Endothelial cell of umbilical vein (primary cell): ENCODE results near the gene BUD13. TPM values are rescaled to one million over a fixed set of nuclear protein-coding genes. Genes with fewer than 3 reads are reported as not detected.

ENCODE experiments used
- BruUV-seq: library from RNA; stranded (reverse); fragments of 400-500 nt; replicated peaks from 2 replicates; lab custom pipeline; 2021; lab: Mats Ljungman, UMichigan
- CTCF ChIA-PET: fragments of 300-600, 350-600 bp; sonication (Branson Sonifier 250); formaldehyde crosslinking; loops from one replicate; lab custom pipeline; 2021; ENCODE audit warnings: antibody characterized with exemption, inconsistent platforms; lab: Charles Lee
- POLR2A ChIA-PET: fragments of 300-600, 350-600 bp; sonication (Branson Sonifier 250); formaldehyde crosslinking; loops from one replicate; lab custom pipeline; 2021; ENCODE audit warnings: antibody characterized with exemption, inconsistent platforms; lab: Charles Lee
- DNase-seq: peaks from one replicate; pipeline ENCODE4 v3.0.0-alpha.2; 2011; ENCODE audit warnings: low read depth, low spot score
- FAIRE-seq: peaks from 2 replicates; lab custom pipeline; 2011; peaks lifted over from hg19 to GRCh38; lab: Jason Lieb, UNC
- H2AFZ ChIP-seq: 2 replicates; pipeline ENCODE4 v1.6.0; 2012; ENCODE audit warnings: low read depth, low read length, control low read depth, inconsistent platforms
- H3K27ac ChIP-seq: 2 replicates; pipeline ENCODE4 v1.5.1; 2011; ENCODE audit warnings: low read depth, mild to moderate bottlenecking, control low read depth, low read length, moderate library complexity; ENCODE audit not compliant: insufficient read depth
- H3K27me3 ChIP-seq, 2 experiments: 2 replicates each; pipeline versions ENCODE4 v1.6.0 to v1.6.1; 2011; ENCODE audit warnings: low read length in 2 of 2, mixed read lengths in 1 of 2; ENCODE audit not compliant: control insufficient read depth in 2 of 2, insufficient read depth in 2 of 2
- H3K36me3 ChIP-seq, 2 experiments: 2 replicates in 1 of 2; 3 replicates in 1 of 2; pipeline ENCODE4 v1.5.1; 2011; ENCODE audit warnings: low read length in 2 of 2, mild to moderate bottlenecking in 1 of 2, moderate library complexity in 1 of 2; ENCODE audit not compliant: control insufficient read depth in 2 of 2, insufficient read depth in 2 of 2; ENCODE audit errors: extremely low read depth in 1 of 2
- H3K4me1 ChIP-seq: 3 replicates; pipeline ENCODE4 v1.5.1; 2011; ENCODE audit warnings: mild to moderate bottlenecking, low read length; ENCODE audit not compliant: control insufficient read depth, insufficient read depth; ENCODE audit errors: extremely low read depth
- H3K4me2 ChIP-seq: 2 replicates; pipeline ENCODE4 v1.6.1; 2011; ENCODE audit warnings: low read length, control low read depth, mixed read lengths; ENCODE audit not compliant: insufficient read depth
- H3K4me3 ChIP-seq, 3 experiments: fragments of 200-600 bp in 1 of 3; sonication (generic), shearing (Covaris generic) in 1 of 3; replicated peaks in 1 of 3; 2 replicates each; pipeline ENCODE4 v1.5.1; 2011 to 2016; ENCODE audit warnings: control low read depth in 3 of 3, low read length in 3 of 3, mild to moderate bottlenecking in 2 of 3, inconsistent platforms in 1 of 3, low read depth in 1 of 3, moderate library complexity in 1 of 3; ENCODE audit not compliant: insufficient read depth in 1 of 3
- H3K79me2 ChIP-seq: 2 replicates; pipeline ENCODE4 v1.6.0; 2012; ENCODE audit warnings: low read length, inconsistent platforms; ENCODE audit not compliant: control insufficient read depth, insufficient read depth
- H3K9ac ChIP-seq: replicated peaks from 2 replicates; pipeline ENCODE3; 2011; ENCODE audit warnings: low read length, control low read depth; ENCODE audit not compliant: insufficient read depth; ENCODE audit errors: extremely low read depth
- H3K9me1 ChIP-seq: replicated peaks from 3 replicates; pipeline ENCODE4 v1.6.0; 2011; ENCODE audit warnings: mild to moderate bottlenecking, low read length; ENCODE audit not compliant: control insufficient read depth, insufficient read depth; ENCODE audit errors: extremely low read depth
- H3K9me3 ChIP-seq: replicated peaks from 2 replicates; pipeline ENCODE4 v1.5.1; 2012; ENCODE audit warnings: low read length, inconsistent platforms; ENCODE audit not compliant: control insufficient read depth, insufficient read depth
- H4K20me1 ChIP-seq: replicated peaks from 2 replicates; pipeline ENCODE3; 2011; ENCODE audit warnings: mild to moderate bottlenecking, low read length; ENCODE audit not compliant: control insufficient read depth, insufficient read depth; ENCODE audit errors: extremely low read depth
- EZH2 ChIP-seq: IDR thresholded peaks from 2 replicates; pipeline ENCODE4 v1.6.1; 2012; ENCODE audit warnings: borderline replicate concordance, low read depth, mild to moderate bottlenecking, moderate library complexity, low read length, inconsistent platforms; ENCODE audit not compliant: severe bottlenecking
- FOS ChIP-seq: IDR thresholded peaks from 2 replicates; pipeline ENCODE4 v1.6.1; 2011; ENCODE audit warnings: mild to moderate bottlenecking, low read length, moderate library complexity, borderline replicate concordance; ENCODE audit not compliant: insufficient read depth
- GATA2 ChIP-seq: IDR thresholded peaks from 2 replicates; pipeline ENCODE4 v1.7.0; 2011; ENCODE audit warnings: low read depth, mild to moderate bottlenecking, moderate library complexity, mixed read lengths, low read length; ENCODE audit not compliant: insufficient read length, insufficient read depth
- JUN ChIP-seq: IDR thresholded peaks from 2 replicates; pipeline ENCODE4 v1.6.1; 2011; ENCODE audit warnings: borderline replicate concordance, low read depth; ENCODE audit not compliant: insufficient read length, insufficient read depth
- MYC ChIP-seq: IDR thresholded peaks from one replicate; pipeline ENCODE4 v1.6.1; 2011; ENCODE audit warnings: mild to moderate bottlenecking, low read depth, low read length
- POLR2A ChIP-seq: IDR thresholded peaks from 2 replicates; pipeline ENCODE4 v1.6.1; 2012; ENCODE audit warnings: low read depth, mild to moderate bottlenecking, control low read depth, low read length
- POLR2AphosphoS5 ChIP-seq: IDR thresholded peaks from 2 replicates; pipeline ENCODE4 v1.6.1; 2012; ENCODE audit warnings: low read depth, mild to moderate bottlenecking, control low read depth, low read length, moderate library complexity; ENCODE audit not compliant: insufficient read depth
- dilution Hi-C: fragments of 300-500 bp; cut with MboI; formaldehyde crosslinking; loops from one replicate; pipeline ENCODE4 v1.15.0; 2019; ENCODE audit warnings: low sequenced_read_pairs; ENCODE audit not compliant: extremely low pct_ligation_motif_present
- intact Hi-C: fragments of 100-400 bp; cut with micrococcal nuclease; formaldehyde crosslinking; loops from one replicate; pipeline ENCODE4 v1.10.0; 2022
- polyA plus RNA-seq, 4 experiments: library from polyadenylated mRNA; depleted of rRNA in 3 of 4; stranded (reverse) in 3 of 4; unstranded in 1 of 4; fragments of >200 nt; gene quantifications; 2 replicates each; pipeline versions ENCODE4 v1.2.1 to v1.2.3, GENCODE V29; 2011 to 2012; ENCODE audit warnings: missing spikeins in 1 of 4
- total RNA-seq: library from RNA; stranded (reverse); gene quantifications from 2 replicates; pipeline ENCODE4 v1.2.3, GENCODE V29; 2021
- TF ChIP-seq, protein P1 (sequence below), 2 donors: IDR thresholded peaks; 1 replicate in 1 of 2; 2 replicates in 1 of 2; pipeline ENCODE4 v1.5.1; 2011; ENCODE audit warnings: low read length in 2 of 2, mild to moderate bottlenecking in 2 of 2, moderate library complexity in 2 of 2, control low read depth in 1 of 2, inconsistent platforms in 1 of 2, low read depth in 1 of 2; ENCODE audit not compliant: insufficient read depth in 1 of 2; ENCODE audit errors: extremely low read depth in 1 of 2
- TF ChIP-seq, protein P2 (sequence below): IDR thresholded peaks from 2 replicates; pipeline ENCODE4 v1.6.1; 2011; ENCODE audit not compliant: insufficient read depth, insufficient read length

BUD13 gene
- total and polyA plus RNA-seq, 2 donors (not counting 3 experiments of a cell fraction or from before 2014, with no cell fraction given): 18.8 to 21.8 TPM

GRCh38 chr11:116807601-116808261 is 34.9 kb upstream of the BUD13 start:
- peaks cover 2 to 4% of the 10 kb centered on the region in 2 experiments for H3K27me3 ChIP-seq
- H3K4me3 ChIP-seq: no peak overlapping the region
- intact Hi-C loops: no loop called here
- no peaks in the 10 kb centered on the region for H3K4me1 ChIP-seq
- DNase-seq (no peak), FAIRE-seq (no peak)
- TF ChIP-seq, protein P1, sequence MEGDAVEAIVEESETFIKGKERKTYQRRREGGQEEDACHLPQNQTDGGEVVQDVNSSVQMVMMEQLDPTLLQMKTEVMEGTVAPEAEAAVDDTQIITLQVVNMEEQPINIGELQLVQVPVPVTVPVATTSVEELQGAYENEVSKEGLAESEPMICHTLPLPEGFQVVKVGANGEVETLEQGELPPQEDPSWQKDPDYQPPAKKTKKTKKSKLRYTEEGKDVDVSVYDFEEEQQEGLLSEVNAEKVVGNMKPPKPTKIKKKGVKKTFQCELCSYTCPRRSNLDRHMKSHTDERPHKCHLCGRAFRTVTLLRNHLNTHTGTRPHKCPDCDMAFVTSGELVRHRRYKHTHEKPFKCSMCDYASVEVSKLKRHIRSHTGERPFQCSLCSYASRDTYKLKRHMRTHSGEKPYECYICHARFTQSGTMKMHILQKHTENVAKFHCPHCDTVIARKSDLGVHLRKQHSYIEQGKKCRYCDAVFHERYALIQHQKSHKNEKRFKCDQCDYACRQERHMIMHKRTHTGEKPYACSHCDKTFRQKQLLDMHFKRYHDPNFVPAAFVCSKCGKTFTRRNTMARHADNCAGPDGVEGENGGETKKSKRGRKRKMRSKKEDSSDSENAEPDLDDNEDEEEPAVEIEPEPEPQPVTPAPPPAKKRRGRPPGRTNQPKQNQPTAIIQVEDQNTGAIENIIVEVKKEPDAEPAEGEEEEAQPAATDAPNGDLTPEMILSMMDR (IDR thresholded peaks at IDR 0.05; ENCODE audit: extremely low read depth in 1 of 2, insufficient read depth in 1 of 2, low read depth in 1 of 2, low read length in 2 of 2): no peak
- TF ChIP-seq EZH2: no peak
- TF ChIP-seq POLR2A: no peak
- TF ChIP-seq MYC: no peak
- TF ChIP-seq GATA2: no peak
- TF ChIP-seq FOS: no peak
- TF ChIP-seq JUN: no peak
- TF ChIP-seq, protein P2, sequence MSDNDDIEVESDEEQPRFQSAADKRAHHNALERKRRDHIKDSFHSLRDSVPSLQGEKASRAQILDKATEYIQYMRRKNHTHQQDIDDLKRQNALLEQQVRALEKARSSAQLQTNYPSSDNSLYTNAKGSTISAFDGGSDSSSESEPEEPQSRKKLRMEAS: no peak
- no peak for TF ChIP-seq POLR2AphosphoS5
- BruUV-seq: no TSS peak
- no peaks in the 10 kb centered on the region for H3K9me1 ChIP-seq
- ChIA-PET POLR2A (no interaction called here), CTCF (no interaction called here)
- H3K79me2 ChIP-seq: no peaks in the 10 kb centered on the region
- no peaks in the 10 kb centered on the region for H3K9me3 ChIP-seq
- no peak overlapping the region for H3K27ac ChIP-seq
- H2AFZ ChIP-seq: no peak overlapping the region
- H3K36me3 ChIP-seq: no peaks in the 10 kb centered on the region
- H3K4me2 ChIP-seq: no peak overlapping the region
- no peak overlapping the region for H3K9ac ChIP-seq
- dilution Hi-C loops: no loop called here
- no peaks in the 10 kb centered on the region for H4K20me1 ChIP-seq
